GM12865 (cell line): ENCODE data around the gene PREP.
"Not testable (repeated sequence)": the region's sequence is repeated elsewhere in the genome, so short reads cannot be mapped to it uniquely, and the experiment has no call there.

Source experiments
- DNase-seq: peaks from one replicate; pipeline ENCODE4 v3.0.0; 2010; ENCODE audit warnings: low read depth
- H3K4me3 ChIP-seq: 2 replicates; pipeline ENCODE4 v1.5.1; 2011; ENCODE audit warnings: mild to moderate bottlenecking, low read depth, low read length, control low read depth
- TF ChIP-seq, protein P1 (sequence below): IDR thresholded peaks from 2 replicates; pipeline ENCODE4 v1.5.1; 2011; ENCODE audit warnings: low read length, control low read depth, low read depth, inconsistent platforms; ENCODE audit not compliant: insufficient read depth; ENCODE audit errors: missing control alignments

The PREP gene

DNA sequence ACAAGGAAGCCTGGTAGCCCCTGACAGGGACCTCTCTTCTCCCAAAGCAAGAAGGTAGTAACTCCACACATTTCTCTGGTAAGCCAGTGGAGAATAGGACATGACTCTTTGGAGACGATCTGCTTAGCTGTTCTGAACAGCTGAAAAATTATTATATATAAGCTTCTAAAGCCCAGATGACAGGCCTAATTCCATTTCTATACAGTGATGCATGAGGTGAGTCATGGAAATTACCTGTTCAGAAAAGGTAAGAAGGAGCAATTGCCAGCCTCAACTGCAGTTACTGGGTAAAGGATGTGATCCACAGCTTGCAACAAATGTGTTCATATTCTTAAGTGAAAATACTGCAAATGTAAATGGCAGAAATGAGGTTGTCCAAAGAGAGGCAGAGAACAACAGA lies 54.0 kb downstream of the PREP start:
- H3K4me3 ChIP-seq: no peak overlapping the region
- DNase-seq: no peak
- TF ChIP-seq, protein P1, sequence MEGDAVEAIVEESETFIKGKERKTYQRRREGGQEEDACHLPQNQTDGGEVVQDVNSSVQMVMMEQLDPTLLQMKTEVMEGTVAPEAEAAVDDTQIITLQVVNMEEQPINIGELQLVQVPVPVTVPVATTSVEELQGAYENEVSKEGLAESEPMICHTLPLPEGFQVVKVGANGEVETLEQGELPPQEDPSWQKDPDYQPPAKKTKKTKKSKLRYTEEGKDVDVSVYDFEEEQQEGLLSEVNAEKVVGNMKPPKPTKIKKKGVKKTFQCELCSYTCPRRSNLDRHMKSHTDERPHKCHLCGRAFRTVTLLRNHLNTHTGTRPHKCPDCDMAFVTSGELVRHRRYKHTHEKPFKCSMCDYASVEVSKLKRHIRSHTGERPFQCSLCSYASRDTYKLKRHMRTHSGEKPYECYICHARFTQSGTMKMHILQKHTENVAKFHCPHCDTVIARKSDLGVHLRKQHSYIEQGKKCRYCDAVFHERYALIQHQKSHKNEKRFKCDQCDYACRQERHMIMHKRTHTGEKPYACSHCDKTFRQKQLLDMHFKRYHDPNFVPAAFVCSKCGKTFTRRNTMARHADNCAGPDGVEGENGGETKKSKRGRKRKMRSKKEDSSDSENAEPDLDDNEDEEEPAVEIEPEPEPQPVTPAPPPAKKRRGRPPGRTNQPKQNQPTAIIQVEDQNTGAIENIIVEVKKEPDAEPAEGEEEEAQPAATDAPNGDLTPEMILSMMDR: no peak

GRCh38 chr6:105346052-105346451 lies 56.8 kb downstream of the PREP start:
- DNase-seq: no peak
- H3K4me3 ChIP-seq: no peak overlapping the region
- TF ChIP-seq, protein P1: no peak

- no peak overlapping the region for H3K4me3 ChIP-seq
- no peak for DNase-seq
- TF ChIP-seq, protein P1: no peak
These were observed 57.4 kb downstream of the PREP start for GRCh38 chr6:105345506-105345905.

DNA sequence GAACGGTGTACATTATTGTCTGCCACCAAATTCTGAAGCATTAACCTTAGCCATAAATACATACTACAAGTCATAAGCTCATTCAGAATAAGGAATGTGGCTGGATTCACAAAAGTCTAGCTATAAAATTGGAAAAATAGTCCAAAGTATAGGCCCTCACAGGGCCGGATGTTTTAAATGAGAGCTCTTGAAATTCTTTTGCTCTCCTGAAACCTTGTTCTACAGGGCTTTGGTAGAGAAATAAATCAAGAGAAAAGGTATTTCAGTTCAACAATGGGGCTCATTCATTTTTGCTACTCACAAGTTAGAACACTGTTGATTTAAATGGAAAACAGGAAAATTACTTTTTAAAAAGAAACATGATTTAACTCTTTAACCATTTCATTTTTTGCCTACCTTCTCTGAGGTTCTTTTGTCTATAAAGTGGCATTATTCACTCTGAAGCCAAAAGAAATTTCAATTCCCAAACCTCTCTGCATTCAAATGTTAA lies 58.0 kb downstream of the PREP start:
- no peak for DNase-seq
- H3K4me3 ChIP-seq: no peak overlapping the region
- TF ChIP-seq, protein P1: no peak

DNA sequence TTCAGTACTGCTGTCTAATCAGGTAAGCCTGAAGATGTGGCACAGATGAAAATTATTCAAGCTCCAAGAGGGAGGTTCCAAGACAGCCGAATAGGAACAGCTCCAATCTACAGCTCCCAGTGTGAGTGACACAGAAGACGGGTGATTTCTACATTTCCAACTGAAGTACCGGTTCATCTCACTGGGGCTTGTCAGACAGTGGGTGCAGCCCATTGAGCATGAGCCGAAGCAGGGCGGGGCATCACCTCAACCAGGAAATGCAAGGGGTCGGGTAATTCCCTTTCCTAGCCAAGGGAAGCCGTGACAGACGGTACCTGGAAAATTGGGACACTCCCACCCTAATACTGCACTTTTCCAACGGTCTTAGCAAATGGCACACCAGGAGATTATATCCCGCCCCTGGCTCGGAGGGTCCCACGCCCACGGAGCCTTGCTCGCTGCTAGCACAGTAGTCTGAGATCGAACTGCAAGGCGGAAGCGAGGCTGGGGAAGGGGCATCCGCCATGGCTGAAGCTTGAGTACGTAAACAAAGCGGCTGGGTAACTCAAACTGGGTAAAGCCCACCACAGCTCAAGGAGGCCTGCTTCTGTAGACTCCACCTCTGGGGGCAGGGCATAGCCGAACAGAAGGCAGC lies 64.4 kb downstream of the PREP start:
- not testable (repeated sequence) for H3K4me3 ChIP-seq, DNase-seq

DNA sequence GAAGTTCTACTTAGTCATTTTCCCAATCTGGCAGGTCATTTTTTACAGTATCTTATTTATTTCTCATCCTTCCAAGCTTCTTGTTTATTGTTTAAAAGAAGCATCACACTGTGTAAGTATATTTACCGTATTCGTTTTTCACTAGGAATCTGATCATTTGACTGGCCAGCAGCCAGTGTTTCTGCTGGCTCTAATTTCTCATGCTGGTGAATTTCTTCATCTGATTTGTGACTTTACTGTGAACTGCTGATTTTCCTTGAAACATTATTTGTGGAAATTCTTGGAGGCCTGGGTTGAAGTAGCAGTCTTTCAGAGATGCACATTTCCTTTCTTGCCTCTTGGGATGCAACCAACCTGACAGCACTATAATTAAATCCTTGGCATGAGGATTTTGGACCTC lies 65.9 kb downstream of the PREP start:
- DNase-seq: no peak
- TF ChIP-seq, protein P1: no peak
- H3K4me3 ChIP-seq: no peak overlapping the region

- no peak for DNase-seq
- no peak overlapping the region for H3K4me3 ChIP-seq
- TF ChIP-seq, protein P1: no peak
These were observed 70.3 kb downstream of the PREP start for GRCh38 chr6:105332576-105332975.
